ENCODE measurements around the gene SRSF9. TPM values are rescaled to one million over a fixed set of nuclear protein-coding genes. Genes with fewer than 3 reads are reported as not detected.

The SRSF9 gene
- total RNA-seq, 1 donor from 2014 or later, result 113 TPM

DNA sequence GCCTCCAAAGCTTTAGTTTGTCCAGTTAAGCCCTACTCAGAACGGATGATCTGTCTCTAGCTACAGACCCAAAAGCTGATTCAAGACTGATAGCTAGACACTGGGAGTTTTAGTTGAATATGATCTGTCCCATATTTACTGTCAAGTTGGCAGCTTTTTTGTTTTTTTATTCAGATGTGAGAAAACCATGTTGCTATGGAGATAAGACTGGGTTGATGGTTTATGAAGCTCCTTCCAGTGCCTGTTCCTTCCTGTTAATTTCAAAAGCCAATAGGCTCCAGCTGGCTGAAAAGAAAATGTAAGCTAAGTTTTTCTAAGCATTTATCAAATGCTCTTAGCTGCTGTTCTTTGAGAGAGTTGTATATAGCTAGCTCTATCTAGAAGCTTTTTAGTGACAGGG lies 31.0 kb upstream of the SRSF9 start:
- Mint-ChIP-seq H3K4me3 (ENCODE audit: unreplicated experiment) (no peak overlapping the region), H3K36me3 (ENCODE audit: low read depth) (peaks cover 15% of the 10 kb centered on the region), H3K27me3 (ENCODE audit: low read depth) (no peaks in the 10 kb centered on the region), H3K4me1 (ENCODE audit: low read depth) (peaks cover 30% of the 10 kb centered on the region), H3K9me3 (ENCODE audit: low read depth) (no peaks in the 10 kb centered on the region), H3K27ac (ENCODE audit: unreplicated experiment) (peak overlapping the region; percentile 85)
- TF ChIP-seq, protein P1, sequence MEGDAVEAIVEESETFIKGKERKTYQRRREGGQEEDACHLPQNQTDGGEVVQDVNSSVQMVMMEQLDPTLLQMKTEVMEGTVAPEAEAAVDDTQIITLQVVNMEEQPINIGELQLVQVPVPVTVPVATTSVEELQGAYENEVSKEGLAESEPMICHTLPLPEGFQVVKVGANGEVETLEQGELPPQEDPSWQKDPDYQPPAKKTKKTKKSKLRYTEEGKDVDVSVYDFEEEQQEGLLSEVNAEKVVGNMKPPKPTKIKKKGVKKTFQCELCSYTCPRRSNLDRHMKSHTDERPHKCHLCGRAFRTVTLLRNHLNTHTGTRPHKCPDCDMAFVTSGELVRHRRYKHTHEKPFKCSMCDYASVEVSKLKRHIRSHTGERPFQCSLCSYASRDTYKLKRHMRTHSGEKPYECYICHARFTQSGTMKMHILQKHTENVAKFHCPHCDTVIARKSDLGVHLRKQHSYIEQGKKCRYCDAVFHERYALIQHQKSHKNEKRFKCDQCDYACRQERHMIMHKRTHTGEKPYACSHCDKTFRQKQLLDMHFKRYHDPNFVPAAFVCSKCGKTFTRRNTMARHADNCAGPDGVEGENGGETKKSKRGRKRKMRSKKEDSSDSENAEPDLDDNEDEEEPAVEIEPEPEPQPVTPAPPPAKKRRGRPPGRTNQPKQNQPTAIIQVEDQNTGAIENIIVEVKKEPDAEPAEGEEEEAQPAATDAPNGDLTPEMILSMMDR (IDR thresholded peaks at IDR 0.05), result no peak
- no peak for DNase-seq (ENCODE audit: low spot score)

DNA sequence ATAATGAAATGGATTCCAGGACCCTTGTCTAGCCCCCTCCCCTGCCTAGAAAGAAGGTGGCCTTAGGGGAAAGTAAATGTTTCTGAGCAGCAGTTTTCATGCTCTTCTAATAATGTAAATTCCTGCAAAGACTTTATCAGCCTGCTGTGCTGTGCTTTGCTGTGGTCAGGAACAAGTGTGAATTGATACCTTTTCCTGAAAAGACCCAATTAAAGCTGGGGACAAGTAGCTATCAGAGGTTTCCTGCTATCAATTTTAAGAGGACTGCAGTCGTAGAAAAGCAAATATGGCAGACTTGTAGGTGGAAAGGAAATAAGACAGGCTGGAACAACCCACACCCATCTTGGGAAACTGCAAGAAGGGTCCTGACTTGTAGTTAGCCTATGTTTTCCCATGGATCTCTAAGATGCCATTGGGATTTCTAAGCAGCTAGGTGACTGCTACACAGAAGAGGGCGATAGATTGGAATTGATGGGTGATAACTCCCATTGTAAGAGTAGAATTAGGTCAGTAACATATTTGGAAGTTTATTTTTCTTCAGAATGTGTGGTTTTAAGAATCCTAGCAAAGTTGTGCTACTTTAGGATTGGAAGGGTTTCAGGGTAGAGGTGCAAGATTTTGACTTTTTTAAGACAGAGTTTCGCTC lies 29.4 kb upstream of the SRSF9 start:
- Mint-ChIP-seq H3K4me1 (ENCODE audit: low read depth) (peaks cover 38% of the 10 kb centered on the region), H3K27ac (ENCODE audit: unreplicated experiment) (peak overlapping the region; percentile 37), H3K9me3 (ENCODE audit: low read depth) (no peaks in the 10 kb centered on the region), H3K4me3 (ENCODE audit: unreplicated experiment) (no peak overlapping the region), H3K27me3 (ENCODE audit: low read depth) (no peaks in the 10 kb centered on the region), H3K36me3 (ENCODE audit: low read depth) (peaks cover 14% of the 10 kb centered on the region)
- DNase-seq (ENCODE audit: low spot score), result no peak
- TF ChIP-seq, protein P1 (IDR thresholded peaks at IDR 0.05), result no peak

GRCh38 chr12:120497524-120498150 lies 28.1 kb upstream of the SRSF9 start:
- Mint-ChIP-seq H3K27me3 (ENCODE audit: low read depth) (no peaks in the 10 kb centered on the region), H3K36me3 (ENCODE audit: low read depth) (peaks cover 10% of the 10 kb centered on the region), H3K9me3 (ENCODE audit: low read depth) (no peaks in the 10 kb centered on the region), H3K4me3 (ENCODE audit: unreplicated experiment) (peak overlapping the region; percentile 93), H3K4me1 (ENCODE audit: low read depth) (peaks cover 38% of the 10 kb centered on the region), H3K27ac (ENCODE audit: unreplicated experiment) (peak overlapping the region; percentile 93)
- DNase-seq (ENCODE audit: low spot score), result no peak
- TF ChIP-seq, protein P1 (IDR thresholded peaks at IDR 0.05), result no peak

- no peaks in the 10 kb centered on the region for H3K9me3 Mint-ChIP-seq (ENCODE audit: low read depth)
- no peaks in the 10 kb centered on the region for H3K27me3 Mint-ChIP-seq (ENCODE audit: low read depth)
- DNase-seq (ENCODE audit: low spot score), result no peak
- H3K4me1 Mint-ChIP-seq (ENCODE audit: low read depth), result peaks cover 38% of the 10 kb centered on the region
- TF ChIP-seq, protein P1 (IDR thresholded peaks at IDR 0.05), result peak; percentile 46
- H3K27ac Mint-ChIP-seq (ENCODE audit: unreplicated experiment), result peak overlapping the region; percentile 93
- H3K4me3 Mint-ChIP-seq (ENCODE audit: unreplicated experiment), result peak overlapping the region; percentile 93
- H3K36me3 Mint-ChIP-seq (ENCODE audit: low read depth), result peaks cover 10% of the 10 kb centered on the region
These were observed 27.1 kb upstream of the SRSF9 start for GRCh38 chr12:120496413-120497340.
